ENCODE data around the gene OR6V1. TPM values are rescaled to one million over a fixed set of nuclear protein-coding genes. Genes with fewer than 3 reads are reported as not detected.
A peak's percentile ranks its signal among the peaks of the same experiment; 100 is the strongest.

The OR6V1 gene
- total RNA-seq, 1 experiment from 2014 or later, result not detected

DNA sequence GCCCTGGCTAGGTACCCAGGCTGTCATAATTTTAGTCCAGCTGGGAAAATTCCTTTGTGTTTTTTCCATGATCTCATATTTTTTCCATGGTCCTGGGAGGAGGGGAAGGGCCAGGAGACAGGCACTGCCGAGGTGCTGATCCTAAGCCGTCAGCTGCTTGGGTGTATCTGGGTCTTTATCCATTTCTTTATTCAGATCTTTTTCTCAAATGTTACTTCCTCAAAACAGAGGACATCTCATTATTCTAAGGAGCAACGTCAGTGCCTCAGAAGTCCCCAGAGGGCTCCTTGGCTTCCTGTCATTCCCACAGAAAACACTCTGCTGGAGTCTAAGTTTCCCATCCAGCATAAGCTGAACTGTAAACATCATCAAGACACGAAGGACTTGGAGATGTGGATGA is 2.8 kb upstream of the OR6V1 start:
- RAD21 ChIA-PET (ENCODE audit: low non-redundant PET in 1 of 2, low total read pairs in 2 of 2, uncharacterized antibody in 2 of 2, unreplicated experiment in 2 of 2), result no interaction called here
- DNase-seq (ENCODE audit: low read depth, low spot score) (no peak), ATAC-seq (no peak)
- Histone ChIP-seq H2AFZ (ENCODE audit: low read depth, low read length, poor library complexity, severe bottlenecking) (no peak overlapping the region), H3K36me3 (ENCODE audit: control insufficient read depth in 1 of 2, insufficient read depth in 2 of 2, low read length in 2 of 2) (no peaks in the 10 kb centered on the region), H3K9me3 (ENCODE audit: control insufficient read depth in 1 of 2, insufficient read depth in 1 of 2, low read depth in 1 of 2, low read length in 2 of 2) (no peaks in the 10 kb centered on the region), H3K27ac (ENCODE audit: low read depth, low read length) (no peak overlapping the region), H3K4me1 (ENCODE audit: control insufficient read depth in 1 of 2, insufficient read depth in 2 of 2, low read length in 2 of 2) (peaks cover 0 to 9% of the 10 kb centered on the region in 2 experiments; a peak in 1 of 4 replicates), H3K27me3 (ENCODE audit: insufficient read depth, low read length) (no peaks in the 10 kb centered on the region; the same call in 1 of the 2 replicates), H4K20me1 (ENCODE audit: insufficient read depth) (no peaks in the 10 kb centered on the region), H3K4me2 (ENCODE audit: low read length) (peak overlapping the region; percentile 33; the same call in 1 of the 2 replicates), H3K79me2 (ENCODE audit: insufficient read depth, low read length) (no peaks in the 10 kb centered on the region), H3K4me3 (replicated peaks in 1 of 2; ENCODE audit: low read depth in 1 of 2, low read length in 2 of 2) (no peak overlapping the region), H3K9ac (ENCODE audit: low read length) (no peak overlapping the region), H3K9me2 (ENCODE audit: insufficient read depth) (no peaks in the 10 kb centered on the region)
- intact Hi-C loops (cut with micrococcal nuclease), result no loop called here
- POLR2A ChIA-PET, result no interaction called here
- no TSS peak for BruUV-seq (replicated peaks)
- TF ChIP-seq EZH2 (IDR thresholded peaks at IDR 0.05) (no peak), ZFX (IDR thresholded peaks at IDR 0.05) (no peak), SRF (IDR thresholded peaks at IDR 0.05; ENCODE audit: low read depth) (no peak), YY1 (IDR thresholded peaks at IDR 0.05; ENCODE audit: extremely low read depth, insufficient replicate concordance, low read depth, low read length) (no peak), FOSL1 (IDR thresholded peaks at IDR 0.05; ENCODE audit: low read depth) (no peak), ELF1 (IDR thresholded peaks at IDR 0.05; ENCODE audit: borderline replicate concordance, low read depth) (no peak), SP1 (IDR thresholded peaks at IDR 0.05; ENCODE audit: low read depth) (no peak), POLR2AphosphoS5 (IDR thresholded peaks at IDR 0.05; ENCODE audit: low read depth, low read length) (no peak), SIN3A (IDR thresholded peaks at IDR 0.05; ENCODE audit: low read depth) (no peak), CBX3 (IDR thresholded peaks at IDR 0.05; ENCODE audit: low read depth) (no peak), JUND (IDR thresholded peaks at IDR 0.05) (no peak), ZNF274 (IDR thresholded peaks at IDR 0.05; ENCODE audit: low read depth, low read length) (no peak), EGR1 (IDR thresholded peaks at IDR 0.05; ENCODE audit: low read depth) (no peak), TCF7L2 (IDR thresholded peaks at IDR 0.05; ENCODE audit: borderline replicate concordance, extremely low read depth, insufficient read depth, insufficient read length) (no peak), CEBPB (IDR thresholded peaks at IDR 0.05; ENCODE audit: low read depth) (no peak), RAD21 (IDR thresholded peaks at IDR 0.05; ENCODE audit: low read depth) (no peak)
- TF ChIP-seq, protein P1, sequence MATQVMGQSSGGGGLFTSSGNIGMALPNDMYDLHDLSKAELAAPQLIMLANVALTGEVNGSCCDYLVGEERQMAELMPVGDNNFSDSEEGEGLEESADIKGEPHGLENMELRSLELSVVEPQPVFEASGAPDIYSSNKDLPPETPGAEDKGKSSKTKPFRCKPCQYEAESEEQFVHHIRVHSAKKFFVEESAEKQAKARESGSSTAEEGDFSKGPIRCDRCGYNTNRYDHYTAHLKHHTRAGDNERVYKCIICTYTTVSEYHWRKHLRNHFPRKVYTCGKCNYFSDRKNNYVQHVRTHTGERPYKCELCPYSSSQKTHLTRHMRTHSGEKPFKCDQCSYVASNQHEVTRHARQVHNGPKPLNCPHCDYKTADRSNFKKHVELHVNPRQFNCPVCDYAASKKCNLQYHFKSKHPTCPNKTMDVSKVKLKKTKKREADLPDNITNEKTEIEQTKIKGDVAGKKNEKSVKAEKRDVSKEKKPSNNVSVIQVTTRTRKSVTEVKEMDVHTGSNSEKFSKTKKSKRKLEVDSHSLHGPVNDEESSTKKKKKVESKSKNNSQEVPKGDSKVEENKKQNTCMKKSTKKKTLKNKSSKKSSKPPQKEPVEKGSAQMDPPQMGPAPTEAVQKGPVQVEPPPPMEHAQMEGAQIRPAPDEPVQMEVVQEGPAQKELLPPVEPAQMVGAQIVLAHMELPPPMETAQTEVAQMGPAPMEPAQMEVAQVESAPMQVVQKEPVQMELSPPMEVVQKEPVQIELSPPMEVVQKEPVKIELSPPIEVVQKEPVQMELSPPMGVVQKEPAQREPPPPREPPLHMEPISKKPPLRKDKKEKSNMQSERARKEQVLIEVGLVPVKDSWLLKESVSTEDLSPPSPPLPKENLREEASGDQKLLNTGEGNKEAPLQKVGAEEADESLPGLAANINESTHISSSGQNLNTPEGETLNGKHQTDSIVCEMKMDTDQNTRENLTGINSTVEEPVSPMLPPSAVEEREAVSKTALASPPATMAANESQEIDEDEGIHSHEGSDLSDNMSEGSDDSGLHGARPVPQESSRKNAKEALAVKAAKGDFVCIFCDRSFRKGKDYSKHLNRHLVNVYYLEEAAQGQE (IDR thresholded peaks at IDR 0.05; ENCODE audit: low read depth), result no peak
- TF ChIP-seq, protein P2, sequence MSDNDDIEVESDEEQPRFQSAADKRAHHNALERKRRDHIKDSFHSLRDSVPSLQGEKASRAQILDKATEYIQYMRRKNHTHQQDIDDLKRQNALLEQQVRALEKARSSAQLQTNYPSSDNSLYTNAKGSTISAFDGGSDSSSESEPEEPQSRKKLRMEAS (IDR thresholded peaks at IDR 0.05), result no peak
- TF ChIP-seq, protein P3, sequence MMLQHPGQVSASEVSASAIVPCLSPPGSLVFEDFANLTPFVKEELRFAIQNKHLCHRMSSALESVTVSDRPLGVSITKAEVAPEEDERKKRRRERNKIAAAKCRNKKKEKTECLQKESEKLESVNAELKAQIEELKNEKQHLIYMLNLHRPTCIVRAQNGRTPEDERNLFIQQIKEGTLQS (IDR thresholded peaks at IDR 0.05), result no peak
- TF ChIP-seq, protein P4, sequence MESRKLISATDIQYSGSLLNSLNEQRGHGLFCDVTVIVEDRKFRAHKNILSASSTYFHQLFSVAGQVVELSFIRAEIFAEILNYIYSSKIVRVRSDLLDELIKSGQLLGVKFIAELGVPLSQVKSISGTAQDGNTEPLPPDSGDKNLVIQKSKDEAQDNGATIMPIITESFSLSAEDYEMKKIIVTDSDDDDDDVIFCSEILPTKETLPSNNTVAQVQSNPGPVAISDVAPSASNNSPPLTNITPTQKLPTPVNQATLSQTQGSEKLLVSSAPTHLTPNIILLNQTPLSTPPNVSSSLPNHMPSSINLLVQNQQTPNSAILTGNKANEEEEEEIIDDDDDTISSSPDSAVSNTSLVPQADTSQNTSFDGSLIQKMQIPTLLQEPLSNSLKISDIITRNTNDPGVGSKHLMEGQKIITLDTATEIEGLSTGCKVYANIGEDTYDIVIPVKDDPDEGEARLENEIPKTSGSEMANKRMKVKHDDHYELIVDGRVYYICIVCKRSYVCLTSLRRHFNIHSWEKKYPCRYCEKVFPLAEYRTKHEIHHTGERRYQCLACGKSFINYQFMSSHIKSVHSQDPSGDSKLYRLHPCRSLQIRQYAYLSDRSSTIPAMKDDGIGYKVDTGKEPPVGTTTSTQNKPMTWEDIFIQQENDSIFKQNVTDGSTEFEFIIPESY (IDR thresholded peaks at IDR 0.05; ENCODE audit: extremely low read depth, insufficient replicate concordance, low read length), result no peak
- CTCF ChIA-PET, result interaction anchor here (1.4 kb wide), 1 partner anchor 166 kb away, joined by 5 read pairs; no protein-coding TSS in a partner anchor
